ENCODE data around the gene TNS1. TPM values are rescaled to one million over a fixed set of nuclear protein-coding genes. Genes with fewer than 3 reads are reported as not detected.

TNS1 gene
- total RNA-seq, 1 experiment from 2014 or later, result 3.4 TPM

GRCh38 chr2:217931846-217932560 is 70.8 kb downstream of the TNS1 start:
- H3K23me2 ChIP-seq (ENCODE audit: insufficient read length, low read depth, low read length, poor library complexity, severe bottlenecking), result no peaks in the 10 kb centered on the region
- no peak overlapping the region for H3K56ac ChIP-seq (ENCODE audit: insufficient read length, low read depth, low read length)
- H3K4ac ChIP-seq (ENCODE audit: low read depth, low read length), result no peak overlapping the region
- no peaks in the 10 kb centered on the region; a peak in 1 of 5 replicates for H3K9me3 Mint-ChIP-seq
- H3K4me2 ChIP-seq (ENCODE audit: insufficient read depth, insufficient read length, low read length), result no peak overlapping the region
- no peaks in the 10 kb centered on the region for H3K79me2 ChIP-seq (ENCODE audit: insufficient read depth, low read length)
- H3K4me1 ChIP-seq (ENCODE audit: insufficient read depth, low read length), result peaks cover 17% of the 10 kb centered on the region; the same call in 1 of the 2 replicates
- no peak overlapping the region for H2AFZ ChIP-seq (ENCODE audit: low read length)
- H3T11ph ChIP-seq (ENCODE audit: low read length), result no peak overlapping the region
- no peaks in the 10 kb centered on the region for H3K79me1 ChIP-seq (ENCODE audit: insufficient read depth, low read depth, low read length, poor library complexity, severe bottlenecking)
- TF ChIP-seq CTCF (conservative IDR thresholded peaks at IDR 0.05), result no peak
- no peak overlapping the region for H2BK12ac ChIP-seq (ENCODE audit: insufficient read length, low read depth, low read length)
- WGBS (ENCODE audit: extremely low coverage, insufficient read length, low lambda C conversion rate), result no CpG with 5 or more reads among the region's 6 CpGs
- no peak overlapping the region for H3K14ac ChIP-seq (ENCODE audit: insufficient read depth, low read length)
- H3K18ac ChIP-seq (ENCODE audit: insufficient read length, low read depth, low read length), result no peak overlapping the region
- no peaks in the 10 kb centered on the region for H3K9me3 ChIP-seq (ENCODE audit: control insufficient read depth, low read depth, low read length)
- H2BK20ac ChIP-seq (ENCODE audit: low read depth, low read length, poor library complexity, severe bottlenecking), result no peak overlapping the region
- no peak overlapping the region for H4K8ac ChIP-seq (replicated peaks; ENCODE audit: insufficient read length, low read depth, low read length)
- H3K27me3 Mint-ChIP-seq (ENCODE audit: low read depth), result peaks cover 1% of the 10 kb centered on the region; the same call in 1 of the 2 replicates
- H3K4me3 Mint-ChIP-seq, result no peak overlapping the region
- no peaks in the 10 kb centered on the region for H4K20me1 ChIP-seq (ENCODE audit: control insufficient read depth, insufficient read depth, insufficient read length)
- no peak overlapping the region for H3K9ac ChIP-seq (ENCODE audit: extremely low read depth, insufficient read length, low read length)
- H3K36me3 Mint-ChIP-seq (ENCODE audit: insufficient read depth in 1 of 3, low read depth in 3 of 3), result no peaks in the 10 kb centered on the region; a peak in 1 of 7 replicates
- H4K5ac ChIP-seq (ENCODE audit: insufficient read length, low read depth, low read length), result no peak overlapping the region
- no peak overlapping the region for H4K91ac ChIP-seq (ENCODE audit: insufficient read length, low read depth, low read length)
- H2BK120ac ChIP-seq (ENCODE audit: low read depth, low read length, poor library complexity, severe bottlenecking), result no peak overlapping the region
- H2AK5ac ChIP-seq (ENCODE audit: insufficient read length, low read length), result no peak overlapping the region
- H3K27me3 ChIP-seq (ENCODE audit: insufficient read depth, low read length), result no peaks in the 10 kb centered on the region
- no peak overlapping the region for H3K27ac ChIP-seq (ENCODE audit: insufficient read length, low read depth, low read length)
- H3K27ac Mint-ChIP-seq, result no peak overlapping the region
- no peak overlapping the region for H2BK5ac ChIP-seq (ENCODE audit: insufficient read length, low read length)
- no peak overlapping the region for H2BK15ac ChIP-seq (ENCODE audit: low read depth, low read length)
- peaks cover 46 to 62% of the 10 kb centered on the region in 2 experiments for H3K4me1 Mint-ChIP-seq
- no peak overlapping the region for H3K23ac ChIP-seq (ENCODE audit: insufficient read length, low read depth, low read length)
- no peak for DNase-seq
